HG03460 (cell line): Measurements from ENCODE around the gene HMCN1.

Experiments used
- ATAC-seq: cut with Tn5 transposase; IDR thresholded peaks from one replicate; pipeline ENCODE4 v1.9.1; 2021; ENCODE audit not compliant: unreplicated experiment

HMCN1 gene

DNA sequence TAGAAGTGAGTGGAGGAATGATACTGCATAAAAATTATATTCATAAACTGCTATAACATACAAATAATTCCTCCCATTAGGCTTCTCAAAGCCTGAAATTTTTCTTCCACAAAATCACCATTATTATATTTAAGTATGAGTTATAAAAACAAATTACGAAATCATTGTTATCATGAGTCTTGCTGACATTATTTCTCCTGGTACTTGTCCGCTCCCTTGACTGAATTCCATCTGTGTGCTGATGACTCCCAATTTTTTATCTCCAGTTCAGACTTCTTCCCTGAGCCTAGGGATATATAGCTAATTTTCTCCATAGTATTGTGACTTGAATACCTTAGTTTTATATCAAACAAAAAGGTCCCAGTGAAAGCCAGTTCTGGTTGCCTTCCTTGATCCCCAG lies 268.2 kb downstream of the HMCN1 start:
- no peak for ATAC-seq

DNA sequence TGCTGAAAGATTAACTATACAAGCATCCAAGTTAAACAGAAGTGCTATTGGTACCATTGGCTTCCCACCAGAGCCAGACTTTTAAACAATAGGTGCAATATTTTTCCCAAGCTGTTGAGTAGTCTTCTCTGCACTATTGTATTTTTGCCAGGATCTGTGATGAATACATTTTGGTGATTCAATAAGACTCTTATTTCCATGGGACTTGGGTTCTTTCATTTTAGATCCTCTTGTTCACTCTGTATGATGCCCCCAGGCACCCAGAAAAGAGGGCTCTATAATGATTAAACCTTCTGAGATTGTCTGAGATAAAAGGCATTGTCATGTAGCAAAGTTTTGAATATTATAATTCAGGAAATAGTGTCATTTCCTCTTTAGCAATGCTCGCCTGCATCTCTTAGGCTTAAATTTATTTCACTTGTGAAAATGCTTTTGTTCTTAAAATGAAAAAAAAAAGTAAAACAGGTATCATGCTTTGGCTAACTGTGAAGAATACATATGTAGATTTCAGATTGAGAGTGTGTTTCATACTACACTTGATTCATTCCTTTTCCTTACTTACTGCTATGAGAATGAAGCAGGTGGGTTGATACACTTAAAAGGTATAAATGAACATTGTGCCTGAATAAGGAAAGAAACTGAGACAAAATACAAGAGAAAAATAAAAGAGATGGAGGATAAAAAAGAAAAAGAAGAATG lies 275.0 kb downstream of the HMCN1 start:
- ATAC-seq, result no peak

DNA sequence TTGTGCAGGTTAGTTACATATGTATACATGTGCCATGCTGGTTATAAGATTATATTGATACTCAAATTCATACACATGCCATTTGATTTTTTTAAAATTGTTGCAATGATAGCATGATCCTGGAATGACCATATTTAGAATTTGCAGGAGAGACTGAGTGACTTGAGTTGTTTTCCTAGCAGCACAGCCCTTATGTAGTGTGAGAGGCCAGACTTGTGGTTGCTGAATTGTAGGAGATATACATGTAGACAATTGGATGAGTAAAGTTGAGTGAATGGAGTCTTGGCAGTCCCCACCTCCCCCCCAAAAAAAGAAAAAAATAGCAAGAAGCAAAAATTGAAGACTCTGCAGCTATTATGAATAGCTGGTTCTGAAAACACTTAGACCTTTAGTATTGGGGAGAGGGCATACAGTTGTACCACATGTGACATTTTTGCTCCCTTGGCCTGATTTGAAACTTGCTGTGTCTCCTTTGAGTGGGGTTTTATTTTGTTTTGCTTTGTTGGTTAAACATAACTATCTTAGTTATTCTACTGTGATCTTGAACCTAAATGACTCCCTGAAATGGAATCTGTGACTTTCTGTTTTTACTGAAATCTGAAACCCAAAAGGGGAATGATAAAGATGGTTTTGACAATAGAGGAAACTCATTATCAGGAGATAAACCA lies 280.3 kb downstream of the HMCN1 start:
- no peak for ATAC-seq

DNA sequence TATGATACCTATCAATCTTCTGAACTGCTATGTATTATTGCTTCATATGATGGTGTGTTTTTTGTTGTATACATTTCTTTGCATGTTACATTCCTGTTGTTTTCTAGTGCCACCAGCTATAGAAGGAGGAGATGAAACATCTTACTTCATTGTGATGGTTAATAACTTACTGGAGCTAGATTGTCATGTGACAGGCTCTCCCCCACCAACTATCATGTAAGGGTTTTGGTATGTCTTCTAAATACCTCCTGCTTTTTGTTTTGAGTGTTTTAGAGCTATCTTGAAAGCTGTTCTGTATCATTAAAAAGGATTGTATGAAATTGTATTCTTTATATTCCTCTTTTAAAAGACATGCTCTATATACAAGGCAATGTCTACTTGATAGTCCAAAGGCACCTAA lies 282.7 kb downstream of the HMCN1 start:
- ATAC-seq, result no peak

DNA sequence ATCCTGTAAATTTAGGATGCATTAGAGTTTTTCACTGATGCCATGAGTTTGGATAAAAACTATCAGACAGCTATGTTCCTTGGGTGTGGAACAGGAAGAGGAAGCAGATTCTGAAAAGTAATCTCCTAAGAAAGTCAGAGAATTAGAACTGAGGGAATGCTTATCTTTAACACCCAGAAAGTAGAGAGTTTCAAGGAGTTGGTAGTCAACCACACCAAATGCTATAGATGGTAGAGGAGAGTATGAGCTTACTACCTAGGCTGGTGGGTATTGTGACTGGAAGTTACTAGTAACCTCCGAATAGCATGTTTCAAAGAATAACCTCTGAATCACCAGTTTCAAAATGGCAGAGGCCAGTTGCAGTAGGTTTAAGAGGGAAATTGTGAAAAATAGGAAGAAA lies 288.0 kb downstream of the HMCN1 start:
- ATAC-seq, result no peak

DNA sequence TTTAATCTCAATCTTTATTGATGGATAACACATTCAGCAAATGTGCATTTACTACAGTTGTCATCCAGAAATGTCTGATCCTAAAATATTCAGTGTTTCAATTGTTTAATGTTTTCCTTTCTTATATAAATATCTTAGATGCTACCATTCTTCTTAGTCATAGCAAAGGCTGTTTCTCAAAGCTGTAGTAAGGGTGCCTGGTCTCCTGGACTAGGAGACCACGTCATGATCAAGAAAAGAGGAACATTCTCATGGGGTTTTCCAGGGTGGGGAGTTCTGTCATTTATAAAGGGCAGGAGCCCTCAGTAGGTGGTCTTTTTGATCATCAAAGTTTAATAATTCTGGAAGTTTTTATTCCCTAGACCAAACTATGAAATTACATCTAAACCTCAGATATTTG lies 292.8 kb downstream of the HMCN1 start:
- ATAC-seq, result no peak

DNA sequence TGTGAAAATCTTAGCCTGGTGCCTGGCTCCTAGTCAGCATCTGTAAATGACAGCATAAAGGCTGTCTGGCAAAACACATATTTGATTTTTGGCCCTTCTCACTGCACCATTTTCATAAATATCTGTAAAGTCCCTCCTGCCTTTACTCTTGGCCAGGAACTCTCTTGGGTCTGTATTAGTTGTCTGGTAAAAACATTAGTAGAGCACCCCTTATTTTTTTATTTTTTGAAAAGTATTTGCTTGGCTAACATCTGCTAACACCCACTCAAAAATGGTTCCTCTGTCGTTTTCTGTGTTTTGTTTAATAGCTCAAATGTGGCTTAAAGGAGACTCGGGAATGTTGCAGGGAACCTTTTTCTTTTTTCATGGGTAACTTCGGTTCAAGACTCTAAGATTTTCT lies 293.4 kb downstream of the HMCN1 start:
- ATAC-seq, result no peak

DNA sequence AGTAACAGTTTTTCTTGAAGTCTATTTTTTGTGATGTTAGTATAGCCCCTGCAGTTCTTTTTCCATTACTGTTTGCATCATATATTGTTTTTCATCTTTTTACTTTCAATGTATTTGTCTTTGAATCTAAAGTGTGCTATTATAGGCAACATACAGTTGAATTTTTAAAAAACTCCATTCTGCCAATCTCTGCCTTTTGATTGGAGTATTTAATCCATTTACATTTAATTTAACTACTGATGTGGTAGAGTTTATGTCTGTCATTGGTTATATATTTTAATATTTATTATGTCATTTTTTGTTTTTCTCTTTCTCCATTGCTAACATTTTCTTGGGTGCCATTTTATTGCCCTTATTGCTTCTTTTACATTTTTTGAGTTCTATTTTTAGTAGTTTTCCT lies 296.3 kb downstream of the HMCN1 start:
- ATAC-seq, result no peak

DNA sequence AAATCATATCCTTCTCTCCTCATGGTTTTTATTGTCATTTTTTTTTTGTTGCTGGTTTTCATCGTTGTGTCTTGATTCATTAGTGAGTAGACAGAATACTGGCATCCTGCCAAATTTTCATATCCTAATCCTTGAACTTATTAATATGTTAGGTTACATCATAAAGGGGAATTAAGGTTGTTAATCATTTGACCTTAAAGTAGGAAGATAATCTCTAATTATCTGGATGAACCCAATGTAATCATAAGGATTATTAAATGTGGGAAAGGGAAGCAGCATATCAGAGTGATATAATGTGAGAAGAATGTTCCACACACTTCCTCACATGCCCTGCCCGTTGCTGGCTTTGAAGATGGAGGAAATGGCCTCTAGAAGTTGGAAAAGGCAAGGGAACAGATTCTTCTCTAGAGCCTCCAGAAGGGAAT lies 299.7 kb downstream of the HMCN1 start:
- ATAC-seq, result no peak

DNA sequence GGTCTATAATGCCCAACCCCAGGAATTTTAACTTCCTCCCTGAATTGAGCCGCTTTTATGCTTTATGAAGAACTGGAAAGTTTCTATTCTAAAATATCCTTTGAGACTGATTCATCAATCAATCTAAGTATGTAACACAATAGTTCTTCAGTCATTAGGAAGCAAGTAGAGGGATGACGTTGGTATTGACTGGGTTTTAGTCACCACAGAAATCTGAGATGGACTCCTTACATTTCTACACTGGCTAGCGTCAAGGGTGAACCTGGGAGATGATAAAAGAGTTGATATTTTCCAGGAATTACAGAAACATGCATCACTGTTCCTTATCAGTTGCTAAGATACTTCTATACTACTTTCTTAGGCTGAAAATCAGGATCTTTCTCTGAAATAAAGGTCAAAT lies 308.0 kb downstream of the HMCN1 start:
- ATAC-seq, result no peak

DNA sequence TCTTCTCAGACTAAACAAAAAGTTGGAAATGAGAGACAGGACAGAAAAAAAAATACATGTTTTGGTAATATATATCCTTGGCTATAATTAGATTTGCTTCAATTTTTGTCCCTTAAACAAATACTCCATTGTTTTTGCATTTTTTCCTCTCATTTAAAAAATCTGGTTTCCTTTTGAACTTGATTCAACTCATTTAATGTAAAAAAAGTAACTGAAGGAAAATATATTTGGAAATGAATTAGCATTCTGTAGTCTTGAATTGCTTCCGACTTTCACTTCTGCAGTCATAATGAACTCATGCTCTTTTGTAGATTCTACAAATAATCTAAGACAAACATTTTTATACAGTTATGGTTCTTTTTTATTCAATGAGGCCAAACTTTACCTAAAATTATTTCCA lies 309.1 kb downstream of the HMCN1 start:
- ATAC-seq, result no peak

DNA sequence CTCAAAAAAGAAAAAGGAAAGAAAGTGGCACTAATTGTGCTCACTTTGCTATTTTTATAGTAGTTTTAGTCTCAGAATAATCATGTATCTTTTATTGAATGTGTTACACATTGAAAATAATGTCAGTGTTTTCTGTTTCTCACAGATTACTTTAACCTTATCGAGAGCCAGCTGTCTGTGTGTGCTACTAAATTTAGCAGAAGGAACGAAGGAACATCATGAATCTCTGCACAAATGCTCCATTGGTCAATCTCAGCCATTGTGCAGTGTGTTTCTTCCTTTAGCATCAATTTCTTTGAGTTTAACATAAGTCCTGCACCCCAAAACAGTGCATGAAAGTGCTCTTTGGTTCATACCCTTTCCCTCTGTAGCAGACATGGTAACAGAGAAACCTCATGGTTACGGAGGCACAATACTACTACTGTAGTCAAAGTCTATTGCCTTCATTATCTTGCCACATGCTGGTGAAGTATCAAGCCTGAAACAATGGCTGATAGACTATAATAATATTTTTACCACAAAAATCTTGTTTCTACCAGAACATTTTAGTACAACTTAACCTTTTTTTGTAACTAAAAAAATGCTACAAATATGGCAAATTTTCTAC lies 310.0 kb downstream of the HMCN1 start:
- no peak for ATAC-seq

DNA sequence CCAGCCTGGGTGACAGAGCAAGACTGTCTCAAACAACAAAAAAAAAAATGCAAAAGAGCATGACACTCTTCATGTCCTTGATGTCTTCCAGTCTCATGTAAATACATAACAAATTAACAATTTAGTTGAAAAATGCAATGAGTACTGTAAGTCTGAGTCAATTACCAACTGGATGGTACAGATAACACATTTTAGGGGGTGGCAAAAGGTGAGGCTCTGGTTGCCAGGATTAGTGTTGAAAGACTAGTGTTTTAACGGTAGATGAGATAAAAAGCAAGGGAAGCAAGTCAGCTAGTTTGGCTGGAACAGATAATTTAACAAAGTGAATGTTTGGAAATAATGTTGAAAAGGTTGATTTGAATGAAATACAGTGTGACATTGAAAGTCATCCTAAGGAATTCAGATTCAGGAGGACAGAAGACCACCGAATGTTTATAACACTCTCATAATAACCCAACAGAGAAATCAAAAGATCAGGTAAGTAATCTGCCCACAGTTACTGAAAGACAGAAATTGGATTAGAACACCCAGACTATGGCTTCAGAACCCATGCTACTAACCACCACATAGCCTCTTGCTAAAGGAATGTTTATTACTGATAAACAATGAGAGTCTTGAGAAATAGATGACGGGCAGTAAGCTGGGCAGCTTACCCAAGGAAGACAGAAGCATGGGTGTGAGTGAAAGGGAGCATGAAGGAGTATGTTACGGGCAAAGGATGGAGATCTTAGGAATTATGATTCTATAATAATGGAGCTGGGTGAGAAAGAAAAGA lies 312.4 kb downstream of the HMCN1 start:
- ATAC-seq, result no peak

DNA sequence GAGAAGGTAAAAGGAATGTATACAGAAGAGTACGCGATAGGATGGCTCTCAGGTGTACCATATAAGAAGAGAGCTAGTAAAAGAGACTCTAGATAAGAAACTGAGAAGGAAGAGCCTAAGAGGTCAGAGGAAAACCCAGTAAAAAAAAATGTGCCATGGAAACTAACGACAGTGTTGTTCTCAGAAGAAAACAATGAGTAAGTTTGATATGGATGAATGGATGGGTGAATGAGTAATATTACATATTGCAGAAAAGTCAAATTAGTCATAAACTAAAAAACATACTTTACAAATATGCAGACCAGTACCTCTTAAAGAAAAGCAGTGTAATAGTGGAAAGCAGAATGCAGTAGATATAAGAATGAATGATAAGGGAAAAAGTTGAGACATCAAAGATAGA lies 316.2 kb downstream of the HMCN1 start:
- ATAC-seq, result no peak

DNA sequence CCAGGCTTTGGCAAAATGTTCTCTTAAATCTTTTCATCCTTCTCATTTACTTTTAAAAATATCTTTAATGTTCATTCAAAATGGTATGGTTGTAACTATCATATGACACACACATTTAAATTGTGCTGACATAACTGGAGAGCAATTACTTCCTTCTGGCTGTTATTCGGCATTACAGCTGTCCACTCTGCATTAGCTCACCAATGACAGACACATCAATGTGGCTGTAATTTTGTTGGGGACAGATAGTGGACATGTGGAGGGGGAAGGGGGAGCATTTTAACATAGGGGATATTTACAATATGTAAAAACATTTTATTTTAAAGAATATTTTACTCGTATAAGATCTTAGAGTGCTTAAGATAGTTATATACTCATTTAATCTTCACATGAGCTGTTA lies 319.8 kb downstream of the HMCN1 start:
- ATAC-seq, result no peak

DNA sequence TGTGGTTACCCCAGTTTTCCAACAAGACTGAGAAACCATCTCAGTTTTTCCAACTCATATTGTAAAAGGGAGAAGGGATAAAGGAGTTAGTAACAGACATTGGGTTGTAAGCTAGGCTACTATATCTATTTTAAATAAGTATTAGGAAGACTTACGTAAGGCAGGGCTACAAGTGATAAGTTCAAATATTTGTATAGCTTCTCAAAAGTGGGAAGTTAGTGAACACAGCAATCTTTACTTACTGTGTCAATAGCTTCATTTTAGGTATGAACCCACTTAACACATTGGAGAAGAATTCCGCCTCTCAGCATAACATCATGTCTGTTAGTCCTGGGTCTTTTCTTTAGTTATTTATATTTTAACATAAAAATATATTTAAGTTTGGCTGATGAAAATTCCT lies 320.7 kb downstream of the HMCN1 start:
- ATAC-seq, result no peak

DNA sequence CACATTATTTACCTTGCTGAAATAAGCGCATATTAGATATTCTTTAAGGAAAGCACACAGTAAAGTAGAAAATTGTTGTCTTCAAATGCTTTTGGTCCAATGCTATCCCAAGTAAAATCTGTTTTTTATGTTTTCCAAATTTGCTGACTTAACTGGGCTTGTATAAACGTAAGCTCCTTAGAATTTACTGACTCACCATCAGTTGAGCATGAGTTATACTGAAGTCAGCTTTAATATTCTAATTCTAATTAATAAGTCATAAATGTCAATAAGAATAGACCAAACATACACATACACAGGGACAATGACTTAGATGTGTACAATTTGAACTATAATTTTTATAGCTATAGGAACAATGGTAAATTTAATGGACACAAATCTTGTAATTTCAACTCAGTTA lies 321.7 kb downstream of the HMCN1 start:
- no peak for ATAC-seq

DNA sequence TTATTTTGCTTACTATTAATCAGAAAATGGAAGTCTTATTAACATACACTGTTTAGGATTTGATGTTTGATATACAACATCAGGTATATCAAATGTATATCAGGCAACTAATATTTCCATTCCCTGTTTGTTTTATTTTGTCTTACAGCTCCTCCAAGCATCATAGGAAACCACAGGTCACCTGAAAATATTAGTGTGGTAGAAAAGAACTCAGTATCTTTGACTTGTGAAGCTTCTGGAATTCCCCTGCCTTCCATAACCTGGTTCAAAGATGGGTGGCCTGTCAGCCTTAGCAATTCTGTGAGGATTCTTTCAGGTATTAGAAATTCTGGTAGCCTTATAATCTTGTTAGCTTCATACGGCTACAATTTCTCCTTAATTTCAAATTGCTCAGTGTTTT lies 322.9 kb downstream of the HMCN1 start:
- ATAC-seq, result no peak

DNA sequence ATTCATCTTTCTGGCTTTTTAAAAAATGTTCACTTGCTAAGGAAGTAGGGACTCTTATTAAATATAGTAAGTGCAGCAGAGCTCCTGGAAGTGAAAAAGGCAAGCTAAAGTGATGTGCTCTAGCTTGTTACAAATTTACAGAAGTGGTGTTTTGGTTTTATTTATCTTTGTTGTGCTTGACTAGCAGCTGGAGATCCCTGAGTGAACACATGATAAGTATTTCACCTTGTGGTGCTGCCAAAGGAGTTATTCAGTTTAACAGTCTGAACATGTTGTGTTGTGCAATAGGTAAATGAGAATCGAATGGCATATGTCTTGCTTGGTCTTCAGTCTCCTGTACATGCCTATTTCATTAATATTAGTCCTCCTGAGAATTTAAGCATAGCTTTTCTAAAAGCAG lies 325.1 kb downstream of the HMCN1 start:
- no peak for ATAC-seq

DNA sequence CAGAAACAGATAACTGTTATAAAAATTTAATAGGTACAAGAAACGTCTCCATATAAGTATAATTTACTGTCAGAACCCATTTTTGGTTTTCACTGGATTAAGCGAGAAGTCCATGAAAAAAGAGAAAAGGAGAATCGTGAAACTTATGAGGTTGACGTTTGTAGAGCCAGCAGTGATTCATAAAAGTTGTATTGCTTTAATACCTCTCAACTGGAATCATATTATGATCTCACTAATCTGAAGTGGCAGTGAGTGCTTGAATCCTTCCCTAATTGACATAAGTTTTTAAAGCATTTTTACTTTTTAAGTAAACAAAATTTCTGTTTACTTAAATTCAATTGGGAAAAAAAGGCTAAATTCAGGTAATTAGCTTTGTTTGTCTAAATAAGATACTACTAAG lies 325.6 kb downstream of the HMCN1 start:
- no peak for ATAC-seq

DNA sequence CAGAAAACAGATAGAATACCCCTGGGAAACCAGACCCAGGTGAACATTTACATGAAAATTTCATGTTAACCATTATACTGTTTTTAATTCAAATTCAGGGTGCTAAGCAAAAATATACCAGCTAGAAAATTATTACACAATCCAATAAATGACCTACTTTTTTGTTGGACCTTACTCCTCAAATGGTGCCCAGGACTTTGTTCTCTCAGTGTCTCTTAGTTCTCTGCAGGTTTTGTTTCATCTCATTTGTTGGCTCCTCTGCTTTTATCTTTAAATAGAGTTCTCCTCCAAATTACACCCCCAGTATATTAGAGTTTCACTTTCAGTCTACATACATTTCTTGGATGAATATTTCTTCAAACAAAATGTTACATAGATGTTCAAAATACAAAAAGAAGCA lies 326.0 kb downstream of the HMCN1 start:
- no peak for ATAC-seq
